Urinary bladder (tissue), 4 donors: ENCODE data around the gene KIAA1614. TPM values are rescaled to one million over a fixed set of nuclear protein-coding genes. Genes with fewer than 3 reads are reported as not detected.
"Not testable (repeated sequence)": the region's sequence is repeated elsewhere in the genome, so short reads cannot be mapped to it uniquely, and the experiment has no call there.

Source experiments
- DNase-seq: peaks from one replicate; pipeline ENCODE4 v3.0.0-alpha.2; 2015; ENCODE audit errors: extremely low spot score
- H3K27ac ChIP-seq: one replicate; pipeline ENCODE4 v1.5.1; 2013; ENCODE audit warnings: low read depth, mild to moderate bottlenecking, moderate library complexity
- H3K36me3 ChIP-seq: one replicate; pipeline ENCODE4 v1.6.1; 2013; ENCODE audit warnings: mild to moderate bottlenecking, moderate library complexity; ENCODE audit not compliant: insufficient read depth
- H3K4me1 ChIP-seq: one replicate; pipeline ENCODE4 v1.6.1; 2013; ENCODE audit warnings: mild to moderate bottlenecking, moderate library complexity; ENCODE audit not compliant: insufficient read depth
- H3K4me3 ChIP-seq: one replicate; pipeline ENCODE4 v1.5.1; 2013; ENCODE audit warnings: low read depth, low read length
- WGBS: extraction: QIAGEN DNeasy Blood & Tissue Kit; methylation state at CpG from one replicate; pipeline ENCODE4 v1.1.7; 2013; 5-methylcytosine and 5-hydroxymethylcytosine counted together
- polyA plus RNA-seq: library from polyadenylated mRNA; stranded (reverse); fragments of 200-250 nt; gene quantifications from one replicate; pipeline ENCODE4 v1.2.3, GENCODE V29; 2013
- total RNA-seq: library from RNA; depleted of rRNA; stranded (reverse); fragments of >200 nt; gene quantifications from one replicate; pipeline ENCODE4 v1.2.3, GENCODE V29; 2014
- donor health status: healthy with polysubstance abuse.
- donor health status: healthy.

The KIAA1614 gene
- total and polyA plus RNA-seq, 2 donors = 5.8 to 16.6 TPM

DNA sequence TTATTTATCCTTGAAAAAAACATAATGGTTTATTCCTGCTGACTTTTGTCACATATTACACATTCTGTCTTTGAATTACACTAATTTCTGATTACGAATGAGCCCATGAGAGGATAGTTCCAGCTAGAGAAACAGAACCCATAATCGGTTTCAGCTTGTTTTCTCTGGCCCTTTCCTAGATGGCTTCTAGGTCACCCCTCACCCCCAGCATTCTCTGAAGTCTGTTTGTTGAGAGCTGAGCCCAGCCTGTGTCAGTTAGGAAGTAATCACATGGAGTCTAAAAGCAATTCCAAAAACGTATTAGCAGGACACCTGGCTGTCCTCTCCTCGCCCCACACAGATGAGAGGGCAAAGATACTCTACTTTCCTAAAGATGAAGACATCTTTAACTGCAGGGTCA lies 48.9 kb downstream of the KIAA1614 start:
- 80% methylated on average over 4 of the region's 4 CpGs for WGBS
- no peak for DNase-seq
- Histone ChIP-seq H3K36me3 (no peaks in the 10 kb centered on the region), H3K4me1 (no peaks in the 10 kb centered on the region), H3K27ac (no peak overlapping the region), H3K4me3 (no peak overlapping the region)

DNA sequence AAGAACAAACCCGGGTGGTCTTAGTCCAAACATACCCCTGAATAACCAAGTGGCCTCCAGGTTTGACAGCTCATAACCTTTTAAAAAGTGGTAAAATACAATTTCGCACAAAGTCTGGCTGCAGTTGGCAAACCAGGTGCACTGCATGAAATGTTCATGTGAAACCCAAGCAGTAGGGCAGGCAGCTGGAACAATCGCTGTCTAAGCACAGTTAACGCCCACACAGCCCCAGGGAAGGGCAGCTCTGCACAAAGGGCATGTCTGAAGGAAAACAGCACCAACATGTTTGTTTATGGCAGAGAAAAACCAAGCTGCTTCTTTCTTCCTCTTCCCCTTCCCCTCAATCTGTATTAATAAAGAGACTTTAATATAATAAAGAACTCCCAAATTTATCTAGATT lies 49.5 kb downstream of the KIAA1614 start:
- no peaks in the 10 kb centered on the region for H3K36me3 ChIP-seq
- no peaks in the 10 kb centered on the region for H3K4me1 ChIP-seq
- no peak overlapping the region for H3K27ac ChIP-seq
- no peak for DNase-seq
- WGBS = 78% methylated on average over 4 of the region's 4 CpGs
- H3K4me3 ChIP-seq = no peak overlapping the region

- Histone ChIP-seq H3K36me3 (no peaks in the 10 kb centered on the region), H3K4me3 (no peak overlapping the region), H3K4me1 (no peaks in the 10 kb centered on the region), H3K27ac (no peak overlapping the region)
- no peak for DNase-seq
- WGBS = 86% methylated on average over 10 of the region's 10 CpGs
Measured at GRCh38 chr1:180964056-180964455, 51.4 kb downstream of the KIAA1614 start.

- no peak overlapping the region for H3K4me3 ChIP-seq
- DNase-seq = no peak
- no peaks in the 10 kb centered on the region for H3K36me3 ChIP-seq
- H3K27ac ChIP-seq = no peak overlapping the region
- no peaks in the 10 kb centered on the region for H3K4me1 ChIP-seq
- WGBS = 93% methylated on average over 6 of the region's 6 CpGs
Measured at GRCh38 chr1:180964595-180964994, 51.9 kb downstream of the KIAA1614 start.

DNA sequence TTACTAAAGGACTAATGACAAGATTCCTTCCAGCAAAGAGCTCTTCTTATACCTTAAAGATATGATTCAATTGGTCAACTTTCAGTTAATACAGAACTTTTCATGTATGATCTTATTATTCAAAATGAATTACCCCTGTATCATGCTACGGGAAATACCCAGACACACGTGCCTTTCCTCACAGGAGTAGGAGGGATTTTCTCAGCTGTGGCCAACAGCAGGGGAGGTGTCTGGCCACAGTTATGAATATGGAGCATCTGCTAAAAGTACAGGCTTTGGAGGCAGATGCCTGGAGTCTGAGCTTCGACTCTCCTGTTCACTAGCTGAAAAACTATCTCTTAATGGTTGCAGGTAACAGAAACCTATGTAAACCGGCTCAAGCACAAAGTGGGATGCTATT lies 53.6 kb downstream of the KIAA1614 start:
- Histone ChIP-seq H3K4me1 (no peaks in the 10 kb centered on the region), H3K36me3 (no peaks in the 10 kb centered on the region), H3K4me3 (no peak overlapping the region), H3K27ac (no peak overlapping the region)
- WGBS = 81% methylated on average over 4 of the region's 4 CpGs
- DNase-seq = no peak

DNA sequence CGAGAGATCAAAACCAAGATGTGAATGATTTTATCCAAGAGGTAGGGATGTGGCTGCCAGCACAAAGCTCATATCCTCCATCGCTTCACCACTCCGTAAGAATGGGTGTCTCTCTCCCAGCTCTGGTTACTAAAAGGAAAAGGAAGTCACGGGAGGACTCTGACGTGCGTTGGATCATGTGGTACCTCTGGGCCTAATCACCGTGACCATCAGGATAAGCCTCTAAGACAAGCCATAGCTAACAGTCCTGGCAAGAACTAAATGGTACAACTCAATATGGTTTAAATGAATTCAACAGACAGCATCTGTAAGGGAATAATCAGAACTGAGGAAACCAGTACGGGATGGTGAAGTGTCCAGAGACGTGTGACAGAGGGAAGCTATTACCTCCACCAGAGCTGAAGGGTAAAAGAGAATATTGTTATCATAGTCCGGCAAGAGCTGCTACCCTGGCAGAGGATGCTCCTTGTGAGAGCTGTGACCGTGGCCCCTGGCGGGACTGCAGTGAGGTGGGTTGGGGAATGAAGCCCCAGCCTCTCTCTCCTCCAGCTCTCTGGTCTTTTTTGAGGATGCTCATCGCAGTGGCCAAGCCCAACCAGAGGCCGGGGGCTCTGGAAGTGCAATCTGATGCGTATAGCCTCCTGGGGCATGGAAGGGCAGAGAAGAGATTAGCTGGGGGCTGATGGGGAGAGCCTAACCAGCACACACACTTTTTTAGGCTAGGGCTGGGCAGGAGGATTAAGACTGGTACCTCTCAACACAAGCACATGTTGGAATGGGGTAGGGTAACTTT lies 54.2 kb downstream of the KIAA1614 start:
- DNase-seq = no peak
- WGBS = 79% methylated on average over 15 of the region's 15 CpGs
- no peak overlapping the region for H3K27ac ChIP-seq
- H3K36me3 ChIP-seq = no peaks in the 10 kb centered on the region
- no peak overlapping the region for H3K4me3 ChIP-seq
- H3K4me1 ChIP-seq = no peaks in the 10 kb centered on the region

GRCh38 chr1:180967558-180967957 lies 54.9 kb downstream of the KIAA1614 start:
- no peaks in the 10 kb centered on the region for H3K4me1 ChIP-seq
- 63% methylated on average over 1 of the region's 1 CpG for WGBS
- DNase-seq = no peak
- no peak overlapping the region for H3K4me3 ChIP-seq
- H3K27ac ChIP-seq = no peak overlapping the region
- no peaks in the 10 kb centered on the region for H3K36me3 ChIP-seq

GRCh38 chr1:180968834-180969233 lies 56.1 kb downstream of the KIAA1614 start:
- not testable (repeated sequence) for H3K4me3 ChIP-seq, H3K36me3 ChIP-seq, H3K27ac ChIP-seq, H3K4me1 ChIP-seq, DNase-seq
- 90% methylated on average over 8 of the region's 8 CpGs for WGBS

DNA sequence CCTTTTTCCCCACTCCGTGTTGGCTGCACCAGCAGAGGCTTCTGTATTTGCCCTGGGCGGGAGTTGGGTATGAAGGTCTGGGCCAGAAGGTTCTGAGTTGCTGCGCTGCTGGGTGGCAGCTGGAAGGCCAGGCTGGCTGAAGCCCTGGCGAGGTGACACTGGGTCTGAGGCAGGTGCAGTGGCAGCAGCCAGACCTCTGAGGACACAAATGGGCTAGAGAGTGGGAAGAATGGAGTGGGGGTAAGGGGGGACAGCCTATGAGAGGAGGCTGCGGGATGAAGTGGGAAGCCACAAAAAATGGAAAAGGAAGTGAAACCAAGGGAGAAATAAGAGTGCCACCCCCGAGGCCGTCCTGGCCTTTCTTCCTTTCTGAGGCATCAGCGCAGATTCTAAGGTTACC lies 56.7 kb downstream of the KIAA1614 start:
- DNase-seq = no peak
- WGBS = 78% methylated on average over 8 of the region's 8 CpGs
- Histone ChIP-seq H3K4me3 (no peak overlapping the region), H3K4me1 (no peaks in the 10 kb centered on the region), H3K36me3 (no peaks in the 10 kb centered on the region), H3K27ac (no peak overlapping the region)

- 88% methylated on average over 15 of the region's 15 CpGs for WGBS
Measured at GRCh38 chr1:180970333-180971079, 57.8 kb downstream of the KIAA1614 start.

DNA sequence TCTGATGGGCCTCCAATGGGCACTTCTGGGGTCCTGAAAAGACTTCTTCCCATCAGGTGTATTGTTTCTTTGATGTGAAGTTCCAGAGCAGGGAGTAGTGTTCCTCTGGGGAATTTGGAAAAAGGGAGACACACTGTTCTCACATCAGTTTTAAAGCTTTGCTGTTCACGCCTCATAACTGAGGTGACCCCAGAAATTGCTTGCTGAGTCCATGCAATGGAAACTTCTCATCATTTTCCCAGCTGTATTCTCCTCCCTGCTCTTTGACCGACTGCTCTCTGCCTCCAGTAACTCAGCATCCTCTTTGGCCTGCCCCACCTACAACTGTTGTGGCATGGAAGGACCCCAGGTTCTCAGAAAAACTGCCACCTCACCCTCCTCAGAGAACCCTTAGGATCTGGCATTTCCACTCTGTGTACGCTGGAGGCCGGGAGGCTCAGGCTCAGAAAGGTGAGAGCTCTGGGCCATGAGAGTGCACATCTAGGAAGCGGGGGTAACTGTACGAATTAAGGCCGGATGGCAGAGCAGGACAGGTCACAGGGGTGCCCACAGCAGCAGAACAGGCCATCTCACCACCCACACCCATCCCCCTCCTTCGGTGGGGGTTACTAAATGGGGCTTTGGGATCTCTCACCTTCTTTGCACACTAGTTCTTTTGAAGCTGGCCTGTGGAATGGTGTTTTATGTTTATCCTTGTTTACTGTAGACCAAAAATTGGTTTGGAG lies 58.7 kb downstream of the KIAA1614 start:
- no peak overlapping the region for H3K4me3 ChIP-seq
- no peaks in the 10 kb centered on the region for H3K4me1 ChIP-seq
- no peak overlapping the region for H3K27ac ChIP-seq
- no peak for DNase-seq
- 96% methylated on average over 8 of the region's 8 CpGs for WGBS
- H3K36me3 ChIP-seq = no peaks in the 10 kb centered on the region

More at GRCh38 chr1:180970333-180971079, 57.8 kb downstream of the KIAA1614 start:
- H3K4me3 ChIP-seq = no peak overlapping the region
- no peak for DNase-seq
- no peaks in the 10 kb centered on the region for H3K36me3 ChIP-seq
- H3K27ac ChIP-seq = no peak overlapping the region
- H3K4me1 ChIP-seq = no peaks in the 10 kb centered on the region

DNA sequence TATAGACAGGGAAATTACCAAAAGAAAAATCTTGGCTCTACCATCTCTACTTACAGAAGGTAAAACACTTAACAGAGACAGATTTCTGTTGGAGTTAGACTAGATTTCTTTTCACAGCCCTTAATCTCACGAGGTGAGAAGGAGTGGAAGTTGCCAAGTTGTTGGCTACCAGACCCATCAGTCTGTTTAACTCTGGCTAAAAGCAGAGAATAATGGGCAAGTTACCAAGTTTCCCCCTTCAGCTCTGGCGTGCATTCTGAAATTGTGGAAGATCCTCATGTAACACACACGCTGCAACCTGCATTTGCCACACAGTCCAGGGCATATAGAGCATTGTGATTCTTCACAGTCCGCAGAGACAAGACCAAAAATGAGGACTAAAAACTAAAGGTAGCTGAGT lies 60.7 kb downstream of the KIAA1614 start:
- Histone ChIP-seq H3K4me1 (no peaks in the 10 kb centered on the region), H3K4me3 (no peak overlapping the region), H3K27ac (no peak overlapping the region), H3K36me3 (no peaks in the 10 kb centered on the region)
- 65% methylated on average over 4 of the region's 4 CpGs for WGBS
- no peak for DNase-seq

DNA sequence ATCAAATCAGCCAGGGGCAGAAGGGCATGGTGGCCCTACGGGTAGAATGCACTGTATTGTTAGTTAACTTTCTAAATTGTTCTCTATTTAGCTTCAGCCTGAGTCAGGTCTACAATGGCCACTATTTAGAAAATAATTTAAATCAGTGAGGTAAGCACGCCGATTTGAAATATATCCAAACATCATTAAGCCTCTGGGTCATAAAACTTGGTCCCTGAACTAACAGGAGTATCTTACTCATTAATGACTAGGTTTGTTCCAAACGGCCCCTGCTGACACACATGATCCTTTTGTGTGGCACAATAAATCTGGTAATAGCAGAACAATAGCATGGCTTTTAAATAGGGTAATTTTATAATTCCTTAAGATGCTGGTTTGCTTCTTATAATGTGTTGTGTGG lies 61.5 kb downstream of the KIAA1614 start:
- 53% methylated on average over 4 of the region's 4 CpGs for WGBS
- Histone ChIP-seq H3K4me3 (no peak overlapping the region), H3K4me1 (no peaks in the 10 kb centered on the region), H3K36me3 (no peaks in the 10 kb centered on the region), H3K27ac (no peak overlapping the region)
- no peak for DNase-seq

DNA sequence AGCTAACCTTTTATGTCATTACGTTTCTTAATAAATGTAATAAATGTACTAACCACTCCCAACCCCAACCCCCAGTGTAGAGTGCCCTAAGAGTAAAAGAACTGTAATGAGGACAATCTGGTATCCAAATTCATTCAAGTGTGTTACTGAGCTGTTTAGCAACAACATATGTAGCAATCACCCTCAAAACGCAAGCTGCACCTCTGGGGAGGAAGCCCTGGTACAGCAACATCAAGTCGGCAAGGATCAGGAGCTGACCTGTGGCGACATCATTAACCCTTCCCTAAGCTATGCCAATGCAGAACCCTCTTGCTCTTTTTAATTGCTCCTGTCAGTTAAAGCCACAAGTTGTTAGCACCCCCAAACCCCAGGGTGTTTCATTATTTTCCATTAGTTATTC lies 62.9 kb downstream of the KIAA1614 start:
- no peak overlapping the region for H3K27ac ChIP-seq
- no peaks in the 10 kb centered on the region for H3K4me1 ChIP-seq
- WGBS = 74% methylated on average over 4 of the region's 4 CpGs
- H3K36me3 ChIP-seq = no peaks in the 10 kb centered on the region
- no peak overlapping the region for H3K4me3 ChIP-seq
- DNase-seq = no peak
